HG02938 (cell line): Measurements from ENCODE around the gene NECAP2.
"Not testable (repeated sequence)": the region's sequence is repeated elsewhere in the genome, so short reads cannot be mapped to it uniquely, and the experiment has no call there.

ENCODE experiments used
- ATAC-seq: cut with Tn5 transposase; IDR thresholded peaks from one replicate; pipeline ENCODE4 v1.9.1; 2021; ENCODE audit warnings: mild to moderate bottlenecking, moderate library complexity; ENCODE audit not compliant: unreplicated experiment

NECAP2 gene

DNA sequence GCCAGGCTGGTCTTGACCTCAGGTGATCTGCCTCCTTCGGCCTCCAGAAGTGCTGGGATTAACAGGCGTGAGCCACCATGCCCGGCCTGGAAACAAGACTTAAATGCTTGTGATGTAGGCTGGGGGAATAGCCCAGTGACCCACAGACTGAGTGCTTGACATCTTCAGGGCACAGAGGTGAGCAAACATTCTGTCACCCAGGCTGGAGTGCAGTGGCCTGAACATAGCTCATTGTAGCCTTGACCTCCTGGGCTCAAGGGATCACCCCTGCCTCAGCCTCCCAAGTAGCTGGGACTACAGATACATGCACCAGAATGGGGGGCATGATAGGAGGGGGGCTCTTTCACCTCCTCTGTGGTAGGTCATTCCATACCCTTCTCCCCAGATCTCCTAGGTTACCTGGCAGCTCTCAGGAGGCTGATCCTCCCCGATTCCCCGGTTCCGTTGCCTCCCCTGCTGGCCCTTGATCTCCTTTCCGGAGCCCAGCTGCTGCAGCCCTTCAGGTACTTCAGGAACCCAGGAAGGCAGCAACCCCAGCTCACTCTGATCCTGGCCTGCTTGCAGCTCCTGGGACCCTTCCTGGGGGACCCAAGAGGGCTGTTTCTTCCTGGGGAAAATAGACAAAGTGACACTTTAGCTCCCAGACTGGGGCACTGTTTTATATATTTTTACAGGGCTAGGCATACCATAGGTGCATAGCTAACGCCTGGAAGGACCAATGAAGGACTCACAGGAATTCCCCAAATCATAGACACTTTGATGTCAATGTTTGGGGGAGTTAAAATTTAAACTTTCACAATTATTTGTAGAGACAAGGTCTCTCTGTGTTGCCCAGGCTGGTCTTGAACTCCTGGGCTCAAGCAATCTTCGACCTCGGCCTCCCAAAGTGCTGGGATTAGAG is 15.1 kb upstream of the NECAP2 start:
- ATAC-seq = no peak

DNA sequence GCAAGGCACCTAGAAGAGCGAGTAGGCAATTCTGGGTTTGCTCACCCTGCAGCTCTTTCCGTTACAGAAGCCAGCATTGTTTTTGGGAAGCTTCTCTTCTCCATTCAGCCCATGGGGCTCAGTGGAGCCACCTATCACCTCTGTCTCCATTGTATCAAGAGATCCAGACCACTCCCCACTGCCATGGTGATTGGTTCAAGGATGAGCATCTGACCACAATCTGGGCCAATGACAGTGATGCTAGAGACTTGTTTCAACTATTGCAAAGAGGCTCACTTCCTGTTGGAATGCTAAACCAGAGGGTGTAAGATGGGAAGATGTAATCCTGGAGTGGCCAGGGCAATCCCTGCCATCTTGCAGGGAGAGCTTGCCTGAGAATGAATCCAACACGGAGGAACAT is 9.9 kb upstream of the NECAP2 start:
- no peak for ATAC-seq

DNA sequence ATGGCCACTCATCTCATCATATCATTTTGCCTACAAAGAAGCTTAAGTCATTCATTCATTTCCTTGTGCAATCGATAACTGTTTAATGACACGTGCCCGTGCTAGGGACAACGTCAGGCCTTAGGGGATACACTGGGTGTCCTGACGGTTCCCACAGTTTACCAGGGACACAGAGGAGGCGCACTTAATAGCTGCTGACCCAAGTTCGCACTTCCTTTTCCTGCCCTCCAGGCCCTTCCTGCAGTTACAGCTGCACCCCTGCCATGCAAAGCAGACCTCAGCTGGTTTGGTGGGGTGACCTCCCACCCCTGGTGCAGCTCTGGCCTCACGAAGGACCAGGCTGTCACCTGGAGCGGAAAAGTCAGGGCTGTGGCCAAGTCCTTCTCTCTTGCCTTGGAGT is 7.5 kb upstream of the NECAP2 start:
- no peak for ATAC-seq

DNA sequence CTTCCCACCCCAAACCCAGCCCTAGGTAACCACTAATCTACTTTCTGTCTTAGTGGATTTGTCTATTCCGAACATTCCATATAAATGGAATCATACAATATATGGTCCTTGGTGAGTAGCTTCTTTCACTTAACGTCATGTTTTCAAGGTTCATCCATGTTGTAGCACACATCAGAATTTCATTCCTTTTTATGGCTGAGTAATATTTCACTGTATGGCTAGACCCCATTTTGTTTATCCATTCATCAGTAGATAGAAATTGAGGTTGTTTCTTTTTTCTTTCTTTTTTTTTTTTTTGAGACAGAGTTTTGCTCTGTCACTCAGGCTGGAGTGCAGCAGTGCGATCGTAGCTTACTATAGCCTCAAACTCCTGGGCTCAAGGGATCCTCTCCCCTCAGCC is 6.5 kb upstream of the NECAP2 start:
- no peak for ATAC-seq

GRCh38 chr1:16434501-16434900 is 6.0 kb upstream of the NECAP2 start:
- ATAC-seq = no peak

GRCh38 chr1:16436946-16437474 is 3.5 kb upstream of the NECAP2 start, which contains the start of gene SPATA21:
Gene SPATA21 (minus strand): TSS chr1:16437424. CDS start chr1:16431371, 6,053 bp downstream.
- ATAC-seq = no peak

GRCh38 chr1:16438516-16438915 is 2.0 kb upstream of the NECAP2 start:
- ATAC-seq = no peak

DNA sequence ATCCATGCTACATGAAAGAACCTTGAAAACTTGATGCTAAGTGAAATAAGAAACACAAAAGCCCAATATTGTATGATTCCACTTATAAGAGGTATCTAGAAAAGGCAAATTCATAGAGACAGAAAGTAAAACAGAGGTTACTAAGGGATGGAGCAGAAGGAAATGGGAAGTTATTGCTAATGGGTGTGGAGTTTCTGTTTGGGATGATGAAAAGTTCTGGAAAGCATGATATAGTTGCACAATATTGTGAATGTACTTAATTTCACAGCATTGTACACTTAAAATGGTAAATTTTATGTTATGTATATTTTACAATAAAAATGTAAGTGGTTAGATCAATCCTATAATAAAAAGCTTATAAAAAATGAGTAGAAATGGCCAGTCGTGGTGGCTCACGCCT is 1.6 kb upstream of the NECAP2 start:
- ATAC-seq = no peak

GRCh38 chr1:16440131-16440469 is 424 bp upstream of the NECAP2 start:
- ATAC-seq = peak; percentile 19

GRCh38 chr1:16441282-16441665 is 750 bp downstream of the NECAP2 start:
- ATAC-seq = peak; percentile 8

- ATAC-seq = no peak
Measured at GRCh38 chr1:16442265-16442664, 1.7 kb downstream of the NECAP2 start.

DNA sequence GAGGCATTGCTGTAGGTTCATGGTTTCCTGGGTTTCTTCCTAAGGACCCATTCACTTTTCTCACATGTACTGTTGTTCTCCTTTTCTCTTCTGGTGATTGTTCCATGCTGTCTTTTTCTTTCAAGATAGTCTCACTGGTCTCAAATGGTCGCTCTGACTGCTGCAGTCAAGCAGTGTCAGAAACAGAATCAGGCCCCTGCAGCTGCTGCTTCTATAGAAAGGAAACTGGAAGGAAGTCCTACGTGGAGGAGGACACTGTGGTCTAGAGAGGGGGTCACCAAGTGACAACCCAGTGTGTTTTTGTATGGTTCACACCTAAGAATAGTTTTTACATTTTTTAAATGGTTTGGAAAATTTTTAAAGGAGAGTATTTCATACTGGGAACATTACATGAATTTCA is 2.4 kb downstream of the NECAP2 start:
- ATAC-seq = no peak

- ATAC-seq = no peak
Measured at GRCh38 chr1:16443975-16444770, 3.6 kb downstream of the NECAP2 start.

- no peak for ATAC-seq
Measured at GRCh38 chr1:16445052-16445451, 4.5 kb downstream of the NECAP2 start.

DNA sequence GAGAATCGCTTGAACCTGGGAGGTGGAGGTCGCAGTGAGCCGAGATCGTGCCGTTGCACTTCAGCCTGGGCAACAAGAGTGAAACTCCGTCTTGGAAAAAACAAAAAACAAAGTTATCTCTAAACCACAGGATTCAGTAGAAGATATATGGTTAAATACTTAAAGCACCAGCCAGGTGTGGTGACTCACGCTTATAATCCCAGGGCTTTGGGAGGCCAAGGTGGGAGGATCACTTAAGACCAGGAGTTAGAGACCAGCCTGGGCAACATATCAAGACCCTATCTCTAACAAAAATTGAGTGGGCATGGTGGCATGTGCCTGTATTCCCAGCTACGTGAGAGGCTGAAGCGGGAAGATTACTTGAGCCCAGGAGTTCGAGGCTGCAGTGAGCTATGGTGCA is 5.6 kb downstream of the NECAP2 start:
- ATAC-seq = no peak

GRCh38 chr1:16447641-16448040 is 7.1 kb downstream of the NECAP2 start:
- ATAC-seq = no peak

GRCh38 chr1:16449065-16449464 is 8.5 kb downstream of the NECAP2 start:
- ATAC-seq = no peak

- no peak for ATAC-seq
Measured at GRCh38 chr1:16449666-16450065, 9.1 kb downstream of the NECAP2 start.

- ATAC-seq = no peak
Measured at GRCh38 chr1:16450863-16451481, 10.4 kb downstream of the NECAP2 start.

- no peak for ATAC-seq
Measured at GRCh38 chr1:16451841-16452528, 11.5 kb downstream of the NECAP2 start.

DNA sequence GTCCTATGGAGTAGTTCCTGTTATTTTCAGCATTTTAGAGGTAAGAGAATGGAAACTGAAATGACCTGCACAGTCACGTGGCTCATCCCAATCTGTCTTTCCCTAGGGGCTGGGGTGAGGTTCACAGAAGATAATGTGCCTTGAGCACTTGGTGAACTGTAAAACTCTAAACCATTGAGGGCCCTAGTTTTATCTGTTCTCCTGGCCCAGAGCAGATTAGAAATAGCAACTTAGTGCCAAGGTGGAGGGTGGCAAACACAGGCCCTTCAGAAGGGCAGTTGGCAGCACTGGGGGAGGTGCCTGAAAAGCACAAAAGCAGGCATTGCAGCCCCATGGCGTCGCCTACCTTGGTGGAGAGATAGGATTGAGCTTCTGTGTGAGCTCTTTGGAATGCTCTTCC is 14.4 kb downstream of the NECAP2 start:
- ATAC-seq = not testable (repeated sequence)
